Endothelial cell of umbilical vein (primary cell): ENCODE results near the gene STMN3. TPM values are rescaled to one million over a fixed set of nuclear protein-coding genes. Genes with fewer than 3 reads are reported as not detected.

Experiments used
- BruUV-seq: library from RNA; stranded (reverse); fragments of 400-500 nt; replicated peaks from 2 replicates; lab custom pipeline; 2021; lab: Mats Ljungman, UMichigan
- CTCF ChIA-PET: fragments of 300-600, 350-600 bp; sonication (Branson Sonifier 250); formaldehyde crosslinking; loops from one replicate; lab custom pipeline; 2021; ENCODE audit warnings: antibody characterized with exemption, inconsistent platforms; lab: Charles Lee
- POLR2A ChIA-PET: fragments of 300-600, 350-600 bp; sonication (Branson Sonifier 250); formaldehyde crosslinking; loops from one replicate; lab custom pipeline; 2021; ENCODE audit warnings: antibody characterized with exemption, inconsistent platforms; lab: Charles Lee
- DNase-seq: peaks from one replicate; pipeline ENCODE4 v3.0.0-alpha.2; 2011; ENCODE audit warnings: low read depth, low spot score
- FAIRE-seq: peaks from 2 replicates; lab custom pipeline; 2011; peaks lifted over from hg19 to GRCh38; lab: Jason Lieb, UNC
- H2AFZ ChIP-seq: 2 replicates; pipeline ENCODE4 v1.6.0; 2012; ENCODE audit warnings: low read depth, low read length, control low read depth, inconsistent platforms
- H3K27ac ChIP-seq: 2 replicates; pipeline ENCODE4 v1.5.1; 2011; ENCODE audit warnings: low read depth, mild to moderate bottlenecking, control low read depth, low read length, moderate library complexity; ENCODE audit not compliant: insufficient read depth
- H3K27me3 ChIP-seq, 2 experiments: 2 replicates each; pipeline versions ENCODE4 v1.6.0 to v1.6.1; 2011; ENCODE audit warnings: low read length in 2 of 2, mixed read lengths in 1 of 2; ENCODE audit not compliant: control insufficient read depth in 2 of 2, insufficient read depth in 2 of 2
- H3K36me3 ChIP-seq, 2 experiments: 2 replicates in 1 of 2; 3 replicates in 1 of 2; pipeline ENCODE4 v1.5.1; 2011; ENCODE audit warnings: low read length in 2 of 2, mild to moderate bottlenecking in 1 of 2, moderate library complexity in 1 of 2; ENCODE audit not compliant: control insufficient read depth in 2 of 2, insufficient read depth in 2 of 2; ENCODE audit errors: extremely low read depth in 1 of 2
- H3K4me1 ChIP-seq: 3 replicates; pipeline ENCODE4 v1.5.1; 2011; ENCODE audit warnings: mild to moderate bottlenecking, low read length; ENCODE audit not compliant: control insufficient read depth, insufficient read depth; ENCODE audit errors: extremely low read depth
- H3K4me2 ChIP-seq: 2 replicates; pipeline ENCODE4 v1.6.1; 2011; ENCODE audit warnings: low read length, control low read depth, mixed read lengths; ENCODE audit not compliant: insufficient read depth
- H3K4me3 ChIP-seq, 3 experiments: fragments of 200-600 bp in 1 of 3; sonication (generic), shearing (Covaris generic) in 1 of 3; replicated peaks in 1 of 3; 2 replicates each; pipeline ENCODE4 v1.5.1; 2011 to 2016; ENCODE audit warnings: control low read depth in 3 of 3, low read length in 3 of 3, mild to moderate bottlenecking in 2 of 3, inconsistent platforms in 1 of 3, low read depth in 1 of 3, moderate library complexity in 1 of 3; ENCODE audit not compliant: insufficient read depth in 1 of 3
- H3K79me2 ChIP-seq: 2 replicates; pipeline ENCODE4 v1.6.0; 2012; ENCODE audit warnings: low read length, inconsistent platforms; ENCODE audit not compliant: control insufficient read depth, insufficient read depth
- H3K9ac ChIP-seq: replicated peaks from 2 replicates; pipeline ENCODE3; 2011; ENCODE audit warnings: low read length, control low read depth; ENCODE audit not compliant: insufficient read depth; ENCODE audit errors: extremely low read depth
- H3K9me1 ChIP-seq: replicated peaks from 3 replicates; pipeline ENCODE4 v1.6.0; 2011; ENCODE audit warnings: mild to moderate bottlenecking, low read length; ENCODE audit not compliant: control insufficient read depth, insufficient read depth; ENCODE audit errors: extremely low read depth
- H3K9me3 ChIP-seq: replicated peaks from 2 replicates; pipeline ENCODE4 v1.5.1; 2012; ENCODE audit warnings: low read length, inconsistent platforms; ENCODE audit not compliant: control insufficient read depth, insufficient read depth
- H4K20me1 ChIP-seq: replicated peaks from 2 replicates; pipeline ENCODE3; 2011; ENCODE audit warnings: mild to moderate bottlenecking, low read length; ENCODE audit not compliant: control insufficient read depth, insufficient read depth; ENCODE audit errors: extremely low read depth
- EZH2 ChIP-seq: IDR thresholded peaks from 2 replicates; pipeline ENCODE4 v1.6.1; 2012; ENCODE audit warnings: borderline replicate concordance, low read depth, mild to moderate bottlenecking, moderate library complexity, low read length, inconsistent platforms; ENCODE audit not compliant: severe bottlenecking
- FOS ChIP-seq: IDR thresholded peaks from 2 replicates; pipeline ENCODE4 v1.6.1; 2011; ENCODE audit warnings: mild to moderate bottlenecking, low read length, moderate library complexity, borderline replicate concordance; ENCODE audit not compliant: insufficient read depth
- GATA2 ChIP-seq: IDR thresholded peaks from 2 replicates; pipeline ENCODE4 v1.7.0; 2011; ENCODE audit warnings: low read depth, mild to moderate bottlenecking, moderate library complexity, mixed read lengths, low read length; ENCODE audit not compliant: insufficient read length, insufficient read depth
- JUN ChIP-seq: IDR thresholded peaks from 2 replicates; pipeline ENCODE4 v1.6.1; 2011; ENCODE audit warnings: borderline replicate concordance, low read depth; ENCODE audit not compliant: insufficient read length, insufficient read depth
- MYC ChIP-seq: IDR thresholded peaks from one replicate; pipeline ENCODE4 v1.6.1; 2011; ENCODE audit warnings: mild to moderate bottlenecking, low read depth, low read length
- POLR2A ChIP-seq: IDR thresholded peaks from 2 replicates; pipeline ENCODE4 v1.6.1; 2012; ENCODE audit warnings: low read depth, mild to moderate bottlenecking, control low read depth, low read length
- POLR2AphosphoS5 ChIP-seq: IDR thresholded peaks from 2 replicates; pipeline ENCODE4 v1.6.1; 2012; ENCODE audit warnings: low read depth, mild to moderate bottlenecking, control low read depth, low read length, moderate library complexity; ENCODE audit not compliant: insufficient read depth
- dilution Hi-C: fragments of 300-500 bp; cut with MboI; formaldehyde crosslinking; loops from one replicate; pipeline ENCODE4 v1.15.0; 2019; ENCODE audit warnings: low sequenced_read_pairs; ENCODE audit not compliant: extremely low pct_ligation_motif_present
- intact Hi-C: fragments of 100-400 bp; cut with micrococcal nuclease; formaldehyde crosslinking; loops from one replicate; pipeline ENCODE4 v1.10.0; 2022
- polyA plus RNA-seq, 4 experiments: library from polyadenylated mRNA; depleted of rRNA in 3 of 4; stranded (reverse) in 3 of 4; unstranded in 1 of 4; fragments of >200 nt; gene quantifications; 2 replicates each; pipeline versions ENCODE4 v1.2.1 to v1.2.3, GENCODE V29; 2011 to 2012; ENCODE audit warnings: missing spikeins in 1 of 4
- total RNA-seq: library from RNA; stranded (reverse); gene quantifications from 2 replicates; pipeline ENCODE4 v1.2.3, GENCODE V29; 2021
- TF ChIP-seq, protein P1 (sequence below), 2 donors: IDR thresholded peaks; 1 replicate in 1 of 2; 2 replicates in 1 of 2; pipeline ENCODE4 v1.5.1; 2011; ENCODE audit warnings: low read length in 2 of 2, mild to moderate bottlenecking in 2 of 2, moderate library complexity in 2 of 2, control low read depth in 1 of 2, inconsistent platforms in 1 of 2, low read depth in 1 of 2; ENCODE audit not compliant: insufficient read depth in 1 of 2; ENCODE audit errors: extremely low read depth in 1 of 2
- TF ChIP-seq, protein P2 (sequence below): IDR thresholded peaks from 2 replicates; pipeline ENCODE4 v1.6.1; 2011; ENCODE audit not compliant: insufficient read depth, insufficient read length

STMN3 gene
- total and polyA plus RNA-seq, 2 donors (not counting 3 experiments of a cell fraction or from before 2014, with no cell fraction given) = 1.7 to 4.7 TPM

DNA sequence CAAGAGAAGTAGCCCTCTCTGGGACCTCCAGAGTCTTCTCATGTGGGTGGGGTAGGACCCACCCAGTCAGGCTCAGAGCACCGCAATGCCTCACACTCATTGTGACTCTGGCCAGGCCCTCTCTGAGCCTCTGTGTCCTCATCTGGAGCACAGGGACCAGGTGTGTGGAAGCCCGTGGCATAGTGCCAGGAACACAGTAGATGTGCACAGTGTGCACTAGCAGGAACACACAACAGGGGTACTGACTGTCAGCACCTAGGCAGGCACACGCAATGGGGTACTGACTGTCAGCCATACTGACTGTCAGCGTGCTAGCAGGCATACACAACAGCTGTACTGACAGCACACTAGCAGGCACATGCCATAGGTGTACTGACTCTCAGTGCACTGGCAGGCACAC lies 2.0 kb upstream of the STMN3 start:
- Histone ChIP-seq H3K9me3 (no peaks in the 10 kb centered on the region), H3K27me3 (peaks cover 1 to 11% of the 10 kb centered on the region in 2 experiments), H3K36me3 (no peaks in the 10 kb centered on the region), H2AFZ (no peak overlapping the region), H3K9ac (no peak overlapping the region), H3K27ac (no peak overlapping the region), H3K9me1 (no peaks in the 10 kb centered on the region), H4K20me1 (no peaks in the 10 kb centered on the region), H3K4me2 (no peak overlapping the region), H3K4me1 (peaks cover 16% of the 10 kb centered on the region), H3K4me3 (no peak overlapping the region), H3K79me2 (peaks cover 8% of the 10 kb centered on the region)
- ChIA-PET CTCF (no interaction called here), POLR2A (no interaction called here)
- BruUV-seq = no TSS peak
- no peak for FAIRE-seq
- intact Hi-C loops = no loop called here
- no peak for TF ChIP-seq FOS
- TF ChIP-seq, protein P1, sequence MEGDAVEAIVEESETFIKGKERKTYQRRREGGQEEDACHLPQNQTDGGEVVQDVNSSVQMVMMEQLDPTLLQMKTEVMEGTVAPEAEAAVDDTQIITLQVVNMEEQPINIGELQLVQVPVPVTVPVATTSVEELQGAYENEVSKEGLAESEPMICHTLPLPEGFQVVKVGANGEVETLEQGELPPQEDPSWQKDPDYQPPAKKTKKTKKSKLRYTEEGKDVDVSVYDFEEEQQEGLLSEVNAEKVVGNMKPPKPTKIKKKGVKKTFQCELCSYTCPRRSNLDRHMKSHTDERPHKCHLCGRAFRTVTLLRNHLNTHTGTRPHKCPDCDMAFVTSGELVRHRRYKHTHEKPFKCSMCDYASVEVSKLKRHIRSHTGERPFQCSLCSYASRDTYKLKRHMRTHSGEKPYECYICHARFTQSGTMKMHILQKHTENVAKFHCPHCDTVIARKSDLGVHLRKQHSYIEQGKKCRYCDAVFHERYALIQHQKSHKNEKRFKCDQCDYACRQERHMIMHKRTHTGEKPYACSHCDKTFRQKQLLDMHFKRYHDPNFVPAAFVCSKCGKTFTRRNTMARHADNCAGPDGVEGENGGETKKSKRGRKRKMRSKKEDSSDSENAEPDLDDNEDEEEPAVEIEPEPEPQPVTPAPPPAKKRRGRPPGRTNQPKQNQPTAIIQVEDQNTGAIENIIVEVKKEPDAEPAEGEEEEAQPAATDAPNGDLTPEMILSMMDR (IDR thresholded peaks at IDR 0.05; ENCODE audit: extremely low read depth in 1 of 2, insufficient read depth in 1 of 2, low read depth in 1 of 2, low read length in 2 of 2) = no peak
- no peak for TF ChIP-seq POLR2AphosphoS5
- TF ChIP-seq MYC = no peak
- TF ChIP-seq EZH2 = no peak
- no peak for TF ChIP-seq GATA2
- TF ChIP-seq JUN = no peak
- TF ChIP-seq, protein P2, sequence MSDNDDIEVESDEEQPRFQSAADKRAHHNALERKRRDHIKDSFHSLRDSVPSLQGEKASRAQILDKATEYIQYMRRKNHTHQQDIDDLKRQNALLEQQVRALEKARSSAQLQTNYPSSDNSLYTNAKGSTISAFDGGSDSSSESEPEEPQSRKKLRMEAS = no peak
- TF ChIP-seq POLR2A = no peak
- dilution Hi-C loops = no loop called here
- DNase-seq = no peak
